Activated effector memory CD4-positive, alpha-beta T cell treated with anti-CD3 and anti-CD28 coated beads, Interleukin-2, amount 50 U/mL, for 16 hours (primary cell): ENCODE results near the gene ARHGEF12.

ENCODE experiments used
- DNase-seq: peaks from one replicate; pipeline ENCODE4 v3.0.0-alpha.2; 2020

ARHGEF12 gene

GRCh38 chr11:120342226-120342625 lies 6.0 kb downstream of the ARHGEF12 start:
- no peak for DNase-seq

GRCh38 chr11:120342678-120343077 lies 6.5 kb downstream of the ARHGEF12 start:
- DNase-seq, result no peak

- DNase-seq, result no peak
These were observed 7.2 kb downstream of the ARHGEF12 start for GRCh38 chr11:120343429-120343828.

- peak; percentile 64 for DNase-seq
These were observed 8.2 kb downstream of the ARHGEF12 start for GRCh38 chr11:120344302-120345004.

GRCh38 chr11:120346233-120346632 lies 10.0 kb downstream of the ARHGEF12 start:
- no peak for DNase-seq

- DNase-seq, result no peak
These were observed 14.4 kb downstream of the ARHGEF12 start for GRCh38 chr11:120350637-120351036.

- DNase-seq, result no peak
These were observed 16.2 kb downstream of the ARHGEF12 start for GRCh38 chr11:120352405-120352804.

- DNase-seq, result no peak
These were observed 17.9 kb downstream of the ARHGEF12 start for GRCh38 chr11:120354068-120354467.

GRCh38 chr11:120354779-120355178 lies 18.6 kb downstream of the ARHGEF12 start:
- DNase-seq, result no peak

- DNase-seq, result no peak
These were observed 21.4 kb downstream of the ARHGEF12 start for GRCh38 chr11:120357620-120358019.

GRCh38 chr11:120358729-120359128 lies 22.5 kb downstream of the ARHGEF12 start:
- no peak for DNase-seq

GRCh38 chr11:120363436-120363835 lies 27.2 kb downstream of the ARHGEF12 start:
- DNase-seq, result no peak

GRCh38 chr11:120365512-120365911 lies 29.3 kb downstream of the ARHGEF12 start:
- DNase-seq, result no peak

GRCh38 chr11:120372296-120372695 lies 36.1 kb downstream of the ARHGEF12 start:
- no peak for DNase-seq

- DNase-seq, result no peak
These were observed 38.9 kb downstream of the ARHGEF12 start for GRCh38 chr11:120375076-120375475.

- DNase-seq, result no peak
These were observed 40.5 kb downstream of the ARHGEF12 start for GRCh38 chr11:120376547-120377182.

GRCh38 chr11:120378474-120378873 lies 42.3 kb downstream of the ARHGEF12 start:
- no peak for DNase-seq

GRCh38 chr11:120381401-120381800 lies 45.2 kb downstream of the ARHGEF12 start:
- DNase-seq, result no peak

- no peak for DNase-seq
These were observed 47.4 kb downstream of the ARHGEF12 start for GRCh38 chr11:120383518-120384155.

- DNase-seq, result no peak
These were observed 48.3 kb downstream of the ARHGEF12 start for GRCh38 chr11:120384476-120384875.

GRCh38 chr11:120385110-120385509 lies 48.9 kb downstream of the ARHGEF12 start:
- no peak for DNase-seq

GRCh38 chr11:120385655-120386054 lies 49.4 kb downstream of the ARHGEF12 start:
- DNase-seq, result no peak

GRCh38 chr11:120386318-120386717 lies 50.1 kb downstream of the ARHGEF12 start:
- no peak for DNase-seq

GRCh38 chr11:120386774-120387371 lies 50.7 kb downstream of the ARHGEF12 start:
- DNase-seq, result no peak
